GM19467 (cell line): ENCODE results near the gene FMNL3.
A peak's percentile ranks its signal among the peaks of the same experiment; 100 is the strongest.

Experiments
- ATAC-seq: cut with Tn5 transposase; IDR thresholded peaks from one replicate; pipeline ENCODE4 v1.9.1; 2021; ENCODE audit warnings: mild to moderate bottlenecking, moderate library complexity; ENCODE audit not compliant: unreplicated experiment

Gene FMNL3

DNA sequence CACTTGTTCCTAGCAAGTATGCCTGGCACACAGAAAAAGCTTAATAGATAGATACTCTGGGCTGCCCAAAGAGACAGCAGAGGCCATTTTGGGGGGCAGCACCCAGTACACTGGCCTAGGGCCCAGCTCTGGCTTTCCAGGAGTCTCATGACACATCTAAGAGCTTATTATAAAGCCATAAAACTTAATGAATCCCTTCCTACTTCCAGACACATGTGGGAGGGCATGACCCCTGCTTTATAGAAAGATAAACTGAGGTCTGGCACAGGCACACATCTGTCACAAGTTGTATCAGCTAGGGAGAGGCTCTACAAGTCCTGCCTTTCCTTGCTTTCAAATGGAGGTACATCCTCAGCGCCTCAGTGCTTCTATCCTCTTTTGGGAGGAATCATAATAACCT, 27.1 kb downstream of the FMNL3 start:
- no peak for ATAC-seq

DNA sequence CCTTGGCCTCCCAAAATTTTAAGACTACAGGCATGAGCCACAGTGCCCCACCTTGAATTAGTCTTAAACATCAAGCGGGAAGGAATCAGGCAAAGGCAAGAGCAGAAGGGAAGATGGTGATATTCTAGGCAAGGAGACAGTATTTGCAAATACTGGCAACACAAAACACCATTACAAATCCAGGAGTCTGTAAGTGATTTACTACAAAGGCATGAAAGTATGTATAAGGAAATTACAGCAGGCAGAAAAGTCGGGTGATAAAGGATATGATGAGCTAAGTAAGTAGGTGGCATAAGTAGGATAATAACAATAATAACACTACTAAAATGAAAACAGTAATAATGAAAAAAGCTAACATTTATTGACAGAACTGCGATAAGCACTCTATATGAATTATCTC, 28.5 kb downstream of the FMNL3 start:
- ATAC-seq, result no peak

DNA sequence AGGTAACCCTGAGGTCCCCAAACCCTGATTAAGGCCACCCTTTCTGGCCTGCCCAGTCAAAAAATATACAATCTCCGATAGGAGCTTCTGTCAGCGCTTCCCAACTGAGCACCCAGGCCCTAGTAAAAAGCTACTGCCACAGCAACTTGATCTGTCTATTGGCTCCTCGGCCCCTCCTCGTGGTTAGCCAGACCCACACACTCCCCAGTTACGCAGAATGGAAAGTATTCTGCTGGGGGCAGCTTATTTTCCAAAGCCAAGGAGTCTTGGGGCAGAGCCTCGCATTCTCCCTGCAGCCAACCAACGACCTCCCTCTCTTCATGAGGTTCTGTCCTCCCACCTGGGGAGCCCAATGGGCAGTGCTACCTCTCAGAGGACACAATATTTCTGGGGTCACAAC, 32.1 kb downstream of the FMNL3 start:
- ATAC-seq, result no peak

DNA sequence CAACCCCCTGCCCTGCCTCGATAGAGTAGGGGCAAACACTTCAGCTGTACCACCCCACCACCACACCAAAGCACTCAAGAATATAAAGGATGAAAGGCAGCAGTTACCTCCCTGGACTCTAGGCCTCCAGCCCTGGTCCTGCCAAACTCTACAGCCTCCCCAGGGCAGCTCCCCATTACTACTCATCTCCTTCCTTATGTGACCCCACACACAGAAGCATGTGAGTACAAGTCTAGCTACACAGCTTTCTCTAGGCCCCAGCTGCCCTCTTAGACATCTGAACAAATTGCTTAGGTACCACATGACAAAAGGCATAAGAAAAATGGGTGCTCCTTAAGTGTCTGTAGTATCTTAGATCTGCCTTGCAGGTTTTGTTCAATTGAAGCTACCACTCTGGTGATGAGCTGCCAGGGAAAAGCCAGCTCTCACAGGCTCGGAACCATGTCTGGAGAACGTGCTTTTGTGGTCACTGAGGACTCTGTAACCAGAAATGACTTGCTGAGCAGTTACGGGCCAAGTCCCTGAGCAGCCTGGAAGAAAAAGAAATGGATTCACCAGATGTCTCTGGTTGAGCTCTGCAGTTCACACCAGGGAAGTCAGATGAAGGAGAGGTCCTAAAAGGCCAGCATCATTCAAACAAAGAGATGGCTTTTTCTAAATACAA, 32.8 kb downstream of the FMNL3 start:
- ATAC-seq, result no peak

DNA sequence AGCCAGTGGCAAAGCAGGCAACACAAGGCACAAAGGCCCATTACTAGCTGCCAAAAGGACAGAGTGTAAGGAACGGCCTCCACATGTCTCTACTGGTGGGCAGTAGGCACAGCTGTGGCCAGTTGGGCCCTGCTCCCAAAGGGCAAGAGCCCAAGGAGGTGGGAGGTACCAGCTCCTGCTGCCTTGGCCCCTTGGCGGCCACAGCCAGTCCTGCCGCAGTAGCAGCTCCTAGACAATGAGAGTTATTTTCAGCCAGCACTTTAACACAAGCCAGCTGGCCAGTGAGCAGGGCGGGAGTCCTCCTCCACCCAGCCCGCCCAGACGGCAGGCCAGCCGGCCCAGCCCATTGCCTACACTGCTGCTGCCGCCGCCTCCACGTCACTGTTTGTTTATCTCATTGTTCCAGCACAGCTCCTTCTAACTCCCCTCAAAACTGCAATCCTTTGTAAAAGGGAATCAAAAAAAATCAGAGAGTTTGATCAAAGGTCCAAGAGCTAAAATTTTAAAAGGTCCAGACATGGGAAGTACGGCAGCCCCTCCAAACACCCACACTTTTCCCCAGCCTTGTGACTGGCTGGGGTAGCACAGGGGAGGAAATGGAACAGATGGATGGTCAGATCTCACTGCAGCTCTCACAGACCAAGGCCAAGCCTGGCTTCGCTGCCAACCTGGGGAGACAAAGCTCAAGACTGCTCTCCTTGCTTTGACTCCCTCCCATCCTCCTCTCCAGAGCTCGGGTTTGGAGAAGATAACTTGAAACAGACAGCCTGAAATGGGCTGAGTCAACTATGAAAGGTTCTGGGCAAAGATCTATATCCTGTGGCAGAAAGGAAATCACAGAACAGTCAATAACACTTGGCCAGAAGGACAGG, 33.5 kb downstream of the FMNL3 start:
- no peak for ATAC-seq

DNA sequence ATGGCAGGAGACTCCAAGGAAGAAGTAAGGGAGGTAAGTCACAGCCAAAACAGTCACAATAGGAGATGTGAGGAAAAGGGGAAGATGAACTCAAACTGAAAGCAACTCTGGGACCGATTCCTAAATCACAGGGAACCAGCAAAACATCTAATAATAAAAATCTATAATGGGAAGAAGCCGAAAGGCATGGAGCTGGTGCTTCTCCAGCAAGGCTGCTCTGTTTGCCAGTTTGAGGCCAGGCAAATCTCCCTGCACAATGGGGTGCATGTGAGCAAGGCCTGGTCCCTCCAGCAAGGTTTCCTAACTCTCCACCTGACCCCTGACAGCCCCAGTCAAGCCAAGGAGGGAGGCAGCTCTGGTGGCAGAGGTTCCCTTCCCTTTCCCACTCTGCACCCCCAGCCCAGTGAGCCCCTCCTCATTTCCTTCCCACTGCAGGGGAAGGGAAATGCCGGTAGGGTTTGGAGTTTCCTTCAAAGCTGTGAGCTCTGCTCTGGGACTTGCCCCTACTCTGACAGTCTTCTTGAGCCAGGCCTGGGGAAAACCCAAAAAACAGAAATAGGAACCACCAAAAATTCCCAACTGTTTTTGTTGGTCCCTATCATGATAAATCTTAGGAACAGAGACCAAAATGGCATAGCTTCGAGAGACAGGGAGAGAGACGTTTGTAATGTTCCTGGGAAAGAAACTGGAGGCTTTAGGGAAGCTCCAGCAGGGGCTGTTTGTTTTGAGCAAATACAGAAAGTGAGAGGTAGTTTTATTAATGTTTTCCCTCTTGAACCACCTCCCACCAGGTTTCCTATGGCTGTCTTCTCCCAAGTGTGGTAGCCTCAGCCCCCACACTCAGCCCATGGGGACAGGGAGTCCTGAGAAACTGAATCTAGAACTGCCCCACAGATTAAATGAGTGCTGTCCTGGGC, 34.6 kb downstream of the FMNL3 start:
- no peak for ATAC-seq

DNA sequence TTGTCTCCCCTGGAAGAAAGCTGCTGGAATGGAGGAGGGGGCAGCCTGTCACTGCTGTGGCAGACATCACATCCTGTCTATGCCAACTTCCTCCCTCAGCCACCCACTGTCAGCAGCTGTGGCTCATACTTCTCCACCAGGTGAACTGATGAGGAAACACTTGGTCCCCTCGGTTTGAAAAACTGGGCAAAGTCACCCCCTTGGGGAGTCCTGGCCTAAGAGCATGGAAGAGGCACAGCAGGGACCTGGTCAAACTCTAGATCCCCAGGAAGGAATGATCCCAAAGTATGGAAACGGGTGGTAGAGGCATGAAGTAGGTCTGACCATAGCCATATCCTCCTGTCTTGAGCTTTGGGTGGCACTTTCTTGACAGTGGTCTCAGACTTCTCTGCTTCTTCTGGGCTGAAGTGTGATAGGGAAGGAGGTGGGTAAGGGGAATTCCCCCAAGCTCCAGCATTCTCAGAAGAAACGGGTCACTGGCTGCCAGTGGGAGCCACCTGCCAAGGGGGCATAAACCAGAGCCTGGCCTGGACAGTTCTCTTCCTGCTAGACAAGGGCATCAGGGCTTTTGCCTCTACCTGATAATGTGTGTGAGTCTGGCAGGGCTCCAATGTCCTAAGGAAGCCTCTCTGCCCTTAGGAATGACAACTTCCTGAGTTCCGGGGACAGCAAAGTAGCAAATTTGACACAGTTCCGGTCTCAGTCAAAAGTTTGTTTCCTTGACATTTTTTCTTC, 36.0 kb downstream of the FMNL3 start:
- ATAC-seq, result no peak

DNA sequence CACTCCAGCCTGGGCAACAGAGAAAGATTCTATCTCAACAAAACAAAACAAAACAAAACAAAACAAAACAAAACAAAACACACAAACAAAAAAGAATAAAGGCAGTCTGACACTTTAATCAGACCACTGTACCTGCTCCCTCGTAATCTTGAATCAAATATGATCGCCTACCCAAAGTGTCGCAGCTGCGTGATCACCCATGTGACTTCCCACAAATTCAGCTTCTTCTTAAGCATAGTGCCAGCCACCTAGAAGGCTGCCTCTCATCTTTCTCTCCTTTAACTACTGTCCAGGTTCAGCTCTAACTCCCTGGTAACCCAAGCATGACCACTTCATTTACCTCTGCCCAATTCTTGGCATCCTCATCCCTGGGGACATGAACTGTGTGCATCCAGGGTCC, 37.4 kb downstream of the FMNL3 start:
- no peak for ATAC-seq

DNA sequence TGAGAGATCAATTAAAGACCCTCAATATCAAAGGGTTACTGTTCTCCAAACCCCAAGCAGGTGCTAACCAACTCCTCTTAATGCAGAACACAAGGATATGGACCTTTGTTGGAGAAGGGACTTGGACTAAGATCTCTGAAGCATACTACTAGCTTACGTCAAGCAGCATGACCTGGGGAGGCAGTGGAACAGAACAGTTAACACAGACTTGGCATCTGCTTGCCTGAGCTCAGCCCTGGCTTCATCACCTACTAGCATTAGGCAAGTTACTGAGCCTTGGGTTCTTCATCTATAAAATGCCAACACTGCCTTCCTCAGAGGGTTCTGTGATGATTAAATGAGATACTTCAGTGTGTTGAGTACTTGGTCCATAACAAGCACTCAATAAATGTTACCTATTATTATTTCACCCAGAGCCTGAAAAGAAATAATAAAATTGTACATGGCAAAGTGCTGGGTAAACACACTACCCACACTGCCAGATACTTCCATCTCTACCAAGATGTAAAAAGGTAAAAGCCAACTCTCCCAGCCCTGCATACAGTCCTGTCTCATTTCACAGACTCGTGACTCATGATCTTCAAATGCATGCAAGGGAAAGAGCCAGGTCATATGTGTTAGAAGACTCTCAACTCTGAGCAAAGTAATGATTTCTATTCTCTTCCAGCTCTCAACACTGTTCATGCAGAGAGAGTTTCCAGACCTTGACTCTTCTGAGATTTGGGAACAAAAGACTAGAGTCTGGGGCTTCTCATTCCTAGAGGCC, 39.7 kb downstream of the FMNL3 start:
- no peak for ATAC-seq

DNA sequence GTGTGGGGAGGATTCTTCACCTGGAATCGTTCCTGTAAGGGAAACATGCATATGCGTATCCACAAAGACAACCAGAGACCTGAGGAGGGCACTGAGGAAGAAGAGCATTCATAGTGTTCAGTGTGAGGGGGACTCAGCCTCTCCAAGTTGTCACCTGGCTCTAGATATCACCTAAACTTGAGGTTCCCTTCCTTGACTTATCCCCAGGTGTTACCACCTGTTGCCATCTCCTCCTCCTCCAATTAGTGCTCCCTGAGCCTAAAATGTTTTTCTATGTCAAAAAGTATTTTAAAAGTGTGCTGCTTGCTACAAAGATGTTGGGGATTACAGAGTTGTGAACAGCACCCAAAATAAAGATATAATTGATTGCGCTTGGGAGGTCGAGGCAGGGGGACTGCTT, 41.0 kb downstream of the FMNL3 start:
- no peak for ATAC-seq

DNA sequence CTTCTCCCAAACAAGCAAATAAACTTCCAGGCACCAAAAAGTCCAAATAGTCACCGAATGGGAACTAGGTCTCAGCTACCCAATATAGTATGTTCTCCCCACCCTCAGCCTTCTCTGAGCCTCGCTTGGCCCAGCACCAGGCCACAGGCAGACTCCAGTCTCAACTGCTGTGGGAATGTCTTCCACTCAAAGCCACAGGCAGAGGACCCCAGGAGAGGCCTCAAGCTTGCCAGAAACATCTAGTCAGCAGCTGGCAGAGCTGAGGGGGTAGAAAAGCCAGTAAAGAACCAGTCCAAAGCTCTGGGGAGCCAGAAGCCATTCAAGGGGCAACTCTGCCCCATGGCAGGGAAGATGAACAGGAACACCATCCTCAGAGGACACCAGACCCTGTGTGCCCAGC, 41.8 kb downstream of the FMNL3 start:
- ATAC-seq, result no peak

DNA sequence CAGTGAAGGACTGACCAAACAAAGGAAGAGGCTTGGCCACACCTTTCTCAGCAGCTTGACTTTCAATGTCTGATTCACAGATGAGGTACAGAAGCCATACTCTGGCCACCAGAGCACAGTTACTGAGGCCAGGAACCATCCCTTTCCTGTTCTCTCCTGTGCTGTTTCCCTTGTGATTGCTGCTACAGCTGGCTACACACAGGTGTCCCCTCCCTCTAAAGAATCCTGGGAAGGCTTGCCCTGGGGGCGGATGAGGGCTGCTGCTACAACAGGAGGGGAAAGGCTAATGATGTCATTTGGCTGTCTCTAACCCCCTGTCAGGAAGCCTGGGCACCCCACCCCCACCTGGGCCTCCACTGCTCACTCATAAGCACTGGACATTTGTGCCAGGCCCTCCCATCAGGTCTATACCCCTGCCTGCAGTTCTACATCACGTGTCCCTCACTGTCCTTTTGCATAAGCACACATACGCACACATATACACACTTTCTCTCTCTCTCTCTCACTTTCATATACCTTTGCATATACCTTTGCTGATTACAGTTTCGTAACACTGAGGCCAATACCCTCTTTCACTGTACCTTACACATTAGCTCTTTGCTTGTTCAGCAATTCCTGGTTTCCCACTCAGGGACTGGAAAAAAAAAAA, 42.5 kb downstream of the FMNL3 start:
- peak; percentile 49 for ATAC-seq

DNA sequence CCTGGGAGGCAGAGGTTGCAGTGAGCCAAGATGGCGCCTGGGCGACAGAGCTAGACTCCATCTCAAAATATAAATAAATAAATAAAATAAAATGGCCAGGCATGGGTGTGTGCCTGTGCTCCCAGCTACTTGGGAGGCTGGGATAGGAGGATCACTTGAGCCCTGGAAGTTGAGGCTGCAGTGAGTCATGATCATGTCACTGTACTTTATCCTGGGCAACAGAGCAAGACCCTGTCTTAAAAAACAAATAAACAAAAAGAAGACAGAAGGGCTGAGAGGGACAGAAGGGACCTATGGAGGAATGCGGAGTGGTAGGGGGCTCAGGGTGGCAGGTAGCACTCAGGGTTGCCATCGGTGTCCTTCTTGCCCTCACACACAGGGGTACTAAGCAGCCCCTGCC, 43.0 kb downstream of the FMNL3 start:
- ATAC-seq, result no peak

DNA sequence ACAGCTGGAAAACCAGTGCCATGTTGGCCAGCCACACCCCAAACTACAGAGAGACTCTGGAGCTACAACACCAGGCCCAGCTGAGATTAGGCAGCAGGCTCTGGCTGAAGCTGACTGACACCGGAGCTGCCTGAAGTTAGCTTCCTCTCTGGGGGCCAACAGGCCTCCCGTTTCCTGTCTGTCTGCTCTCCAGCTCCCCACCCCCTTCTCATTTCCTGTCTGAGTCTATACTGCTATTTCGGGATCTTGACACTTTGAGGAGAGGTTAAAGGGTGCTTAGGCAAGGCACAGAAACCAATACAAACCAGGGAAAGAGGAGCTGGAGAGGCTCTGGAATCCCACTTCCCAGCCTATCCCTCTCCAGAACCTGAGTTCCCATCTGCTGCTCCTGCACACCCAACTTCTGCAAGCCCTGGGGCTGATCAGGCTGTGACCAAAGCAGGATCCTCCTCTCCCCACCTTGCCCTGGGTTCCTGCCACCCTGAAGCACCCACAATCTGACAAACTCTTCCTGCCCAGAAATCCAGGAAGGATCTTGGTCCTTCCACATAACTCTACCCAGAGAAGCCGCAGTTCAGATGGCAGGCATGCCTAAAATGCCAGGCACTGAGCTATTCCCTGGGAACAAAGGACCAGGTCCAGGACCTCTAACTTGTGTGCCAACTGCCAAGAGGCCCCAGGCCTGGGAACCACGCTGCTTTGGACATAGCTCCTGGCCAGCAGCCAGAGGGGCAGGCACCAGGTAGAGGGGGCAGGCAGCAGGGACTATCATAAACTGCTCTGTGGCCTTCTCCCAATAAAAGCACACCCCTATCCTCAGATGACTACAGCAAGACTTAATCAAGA, 44.0 kb downstream of the FMNL3 start:
- peak; percentile 78 for ATAC-seq

DNA sequence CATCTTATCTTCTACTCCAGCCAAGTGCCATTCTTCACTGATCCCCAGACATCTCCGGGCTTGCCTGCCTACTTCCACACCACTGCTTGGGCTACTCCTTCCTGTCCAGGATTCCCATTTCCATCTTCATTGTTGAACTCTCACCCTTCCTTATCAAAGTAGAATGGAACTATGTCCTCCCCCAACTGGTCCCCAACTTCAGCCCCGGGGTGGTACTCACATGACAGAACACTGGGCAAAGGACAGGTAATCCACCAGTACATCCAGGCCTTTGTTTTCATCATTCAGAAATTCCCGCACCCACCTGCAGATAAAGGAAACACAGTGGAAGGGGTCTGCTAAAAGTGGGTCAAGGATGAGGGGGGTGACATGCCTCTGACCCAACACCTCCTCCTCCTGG, 45.5 kb downstream of the FMNL3 start:
- no peak for ATAC-seq

DNA sequence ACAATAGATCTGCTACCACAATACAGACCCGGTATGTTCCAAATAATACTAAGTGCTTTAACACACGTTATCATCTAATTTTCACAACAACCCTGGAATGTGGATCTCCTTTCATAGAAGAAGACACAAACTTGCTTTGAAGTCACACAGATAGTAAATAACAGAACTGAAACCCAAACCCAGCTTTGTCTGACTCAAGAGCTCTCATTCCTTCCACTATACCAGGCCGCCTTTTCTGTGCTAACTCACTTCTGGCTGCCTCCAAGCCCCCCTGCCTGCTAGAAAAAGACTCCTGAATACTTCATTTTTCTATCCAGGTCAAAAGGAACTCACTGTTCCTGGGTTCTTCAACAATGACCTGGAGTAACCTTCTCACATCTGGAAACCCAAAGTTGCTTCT, 46.0 kb downstream of the FMNL3 start:
- ATAC-seq, result no peak

DNA sequence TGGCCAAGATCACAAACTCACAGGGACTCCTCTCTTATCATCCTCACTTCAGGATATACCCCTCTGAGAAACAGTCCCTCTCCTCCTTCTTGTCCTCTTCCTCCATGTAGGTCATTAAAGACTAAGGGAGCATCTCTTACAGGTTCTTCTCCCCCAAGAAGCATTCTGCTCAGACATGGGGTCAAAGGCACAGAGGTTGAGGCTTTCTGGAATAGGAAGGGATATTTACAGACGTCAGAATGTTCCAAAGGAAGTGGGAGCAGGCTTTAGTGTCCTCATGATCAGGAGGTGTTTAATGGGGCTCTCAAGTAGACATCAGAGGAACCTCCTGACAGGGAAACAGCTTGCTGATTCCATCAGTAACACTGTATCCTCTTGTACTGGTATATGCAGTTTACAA, 47.5 kb downstream of the FMNL3 start:
- no peak for ATAC-seq

DNA sequence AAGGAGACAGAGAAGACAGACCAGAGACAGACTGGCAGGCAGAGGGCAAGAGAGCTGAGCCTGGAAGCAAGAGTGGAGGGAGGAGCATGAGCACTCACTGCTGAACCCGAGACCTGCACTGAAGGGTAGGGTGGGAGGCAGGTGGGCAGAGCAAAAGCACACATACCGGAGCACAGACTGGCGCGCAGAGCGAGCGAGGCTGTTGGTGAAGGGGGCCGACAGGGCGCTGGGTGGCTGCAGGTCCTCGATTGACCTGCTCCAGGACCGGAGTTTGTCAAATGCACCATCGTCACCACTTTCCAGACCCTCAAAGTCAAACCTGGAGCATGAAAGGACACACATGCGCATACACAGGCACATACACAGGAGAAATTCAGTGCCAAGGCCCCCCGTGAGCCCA, 48.9 kb downstream of the FMNL3 start:
- ATAC-seq, result no peak
